GM12874 (cell line): ENCODE results near the gene TERT.

Experiments
- CTCF ChIP-seq: IDR thresholded peaks from 2 replicates; pipeline ENCODE4 v1.5.1; 2011; ENCODE audit warnings: low read depth, mild to moderate bottlenecking, control low read depth, low read length, moderate library complexity; ENCODE audit not compliant: insufficient read depth

Gene TERT

GRCh38 chr5:1206521-1207412, 88.1 kb downstream of the TERT start:
- TF ChIP-seq CTCF = no peak

GRCh38 chr5:1205255-1206180, 89.3 kb downstream of the TERT start:
- TF ChIP-seq CTCF = no peak

- TF ChIP-seq CTCF = no peak
These were observed 90.1 kb downstream of the TERT start for GRCh38 chr5:1204693-1205242.

GRCh38 chr5:1203968-1204692, 90.7 kb downstream of the TERT start:
- no peak for TF ChIP-seq CTCF

- TF ChIP-seq CTCF = no peak
These were observed 91.4 kb downstream of the TERT start for GRCh38 chr5:1203311-1203967.
